Mucosa of stomach (tissue), 1 donor: Measurements from ENCODE around the gene PPP1R12B.
A peak's percentile ranks its signal among the peaks of the same experiment; 100 is the strongest.
"Not testable (repeated sequence)": the region's sequence is repeated elsewhere in the genome, so short reads cannot be mapped to it uniquely, and the experiment has no call there.

Source experiments
- H3K27me3 ChIP-seq: one replicate; pipeline ENCODE4 v1.7.0; 2013; ENCODE audit warnings: mild to moderate bottlenecking, low read length; ENCODE audit not compliant: control insufficient read depth, insufficient read depth
- H3K36me3 ChIP-seq: one replicate; pipeline ENCODE4 v1.7.0; 2013; ENCODE audit warnings: low read length; ENCODE audit not compliant: control insufficient read depth, insufficient read depth
- H3K4me1 ChIP-seq: one replicate; pipeline ENCODE4 v1.7.0; 2013; ENCODE audit warnings: mild to moderate bottlenecking, low read length; ENCODE audit not compliant: control insufficient read depth, insufficient read depth
- H3K4me3 ChIP-seq: one replicate; pipeline ENCODE4 v1.7.0; 2013; ENCODE audit warnings: low read length
- H3K9ac ChIP-seq: one replicate; pipeline ENCODE4 v1.7.0; 2013; ENCODE audit warnings: mild to moderate bottlenecking, low read length, moderate library complexity
- H3K9me3 ChIP-seq: one replicate; pipeline ENCODE4 v1.7.0; 2013; ENCODE audit warnings: mild to moderate bottlenecking, low read length, moderate library complexity; ENCODE audit not compliant: control insufficient read depth
- donor health status: Pancreatic carcinoma.

The PPP1R12B gene

GRCh38 chr1:202578565-202578964, 230.1 kb downstream of the PPP1R12B start:
- Histone ChIP-seq H3K4me3 (no peak overlapping the region), H3K9ac (no peak overlapping the region), H3K36me3 (no peaks in the 10 kb centered on the region), H3K27me3 (no peaks in the 10 kb centered on the region), H3K4me1 (peaks cover 7% of the 10 kb centered on the region), H3K9me3 (no peaks in the 10 kb centered on the region)

GRCh38 chr1:202579806-202580205, 231.3 kb downstream of the PPP1R12B start:
- Histone ChIP-seq H3K27me3 (no peaks in the 10 kb centered on the region), H3K9ac (no peak overlapping the region), H3K9me3 (no peaks in the 10 kb centered on the region), H3K36me3 (no peaks in the 10 kb centered on the region), H3K4me1 (peaks cover 7% of the 10 kb centered on the region), H3K4me3 (no peak overlapping the region)

- Histone ChIP-seq H3K4me3 (no peak overlapping the region), H3K9me3 (no peaks in the 10 kb centered on the region), H3K9ac (no peak overlapping the region), H3K36me3 (no peaks in the 10 kb centered on the region), H3K4me1 (peaks cover 7% of the 10 kb centered on the region), H3K27me3 (no peaks in the 10 kb centered on the region)
Measured at GRCh38 chr1:202580619-202581018, 232.1 kb downstream of the PPP1R12B start.

GRCh38 chr1:202582350-202582749, 233.9 kb downstream of the PPP1R12B start:
- H3K9ac ChIP-seq, H3K36me3 ChIP-seq, H3K4me3 ChIP-seq, H3K9me3 ChIP-seq, H3K27me3 ChIP-seq: not testable (repeated sequence)
- H3K4me1 ChIP-seq, result peaks cover 15% of the 10 kb centered on the region

- no peaks in the 10 kb centered on the region for H3K36me3 ChIP-seq
- peaks cover 8% of the 10 kb centered on the region for H3K4me1 ChIP-seq
Measured at GRCh38 chr1:202584707-202585589, 236.4 kb downstream of the PPP1R12B start.

GRCh38 chr1:202585590-202585933, 237.1 kb downstream of the PPP1R12B start:
- H3K9me3 ChIP-seq, result no peaks in the 10 kb centered on the region
- H3K4me1 ChIP-seq, result peaks cover 8% of the 10 kb centered on the region
- H3K9ac ChIP-seq, result no peak overlapping the region
- H3K27me3 ChIP-seq, result no peaks in the 10 kb centered on the region
- H3K36me3 ChIP-seq, result no peaks in the 10 kb centered on the region
- no peak overlapping the region for H3K4me3 ChIP-seq

More at GRCh38 chr1:202584707-202585589, 236.4 kb downstream of the PPP1R12B start:
- H3K9ac ChIP-seq, result no peak overlapping the region
- H3K27me3 ChIP-seq, result no peaks in the 10 kb centered on the region
- no peak overlapping the region for H3K4me3 ChIP-seq
- no peaks in the 10 kb centered on the region for H3K9me3 ChIP-seq

GRCh38 chr1:202586018-202586821, 237.7 kb downstream of the PPP1R12B start:
- Histone ChIP-seq H3K4me3 (no peak overlapping the region), H3K9me3 (no peaks in the 10 kb centered on the region), H3K27me3 (no peaks in the 10 kb centered on the region), H3K4me1 (peaks cover 8% of the 10 kb centered on the region), H3K36me3 (no peaks in the 10 kb centered on the region), H3K9ac (peak overlapping the region; percentile 9)

- no peak overlapping the region for H3K9ac ChIP-seq
- no peaks in the 10 kb centered on the region for H3K9me3 ChIP-seq
- H3K27me3 ChIP-seq, result no peaks in the 10 kb centered on the region
- H3K4me1 ChIP-seq, result peaks cover 8% of the 10 kb centered on the region
- H3K36me3 ChIP-seq, result no peaks in the 10 kb centered on the region
- no peak overlapping the region for H3K4me3 ChIP-seq
Measured at GRCh38 chr1:202586871-202587270, 238.4 kb downstream of the PPP1R12B start.

GRCh38 chr1:202587859-202588485, 239.5 kb downstream of the PPP1R12B start:
- Histone ChIP-seq H3K4me3 (no peak overlapping the region), H3K9ac (no peak overlapping the region), H3K36me3 (no peaks in the 10 kb centered on the region), H3K27me3 (no peaks in the 10 kb centered on the region), H3K9me3 (no peaks in the 10 kb centered on the region), H3K4me1 (peaks cover 8% of the 10 kb centered on the region)

- Histone ChIP-seq H3K36me3 (no peaks in the 10 kb centered on the region), H3K9me3 (no peaks in the 10 kb centered on the region), H3K27me3 (no peaks in the 10 kb centered on the region), H3K4me1 (peaks cover 8% of the 10 kb centered on the region), H3K4me3 (no peak overlapping the region), H3K9ac (no peak overlapping the region)
Measured at GRCh38 chr1:202588503-202589189, 240.1 kb downstream of the PPP1R12B start.

GRCh38 chr1:202589190-202589930, 240.9 kb downstream of the PPP1R12B start:
- H3K9ac ChIP-seq, result no peak overlapping the region
- H3K4me1 ChIP-seq, result peaks cover 8% of the 10 kb centered on the region
- H3K4me3 ChIP-seq, result no peak overlapping the region
- no peaks in the 10 kb centered on the region for H3K9me3 ChIP-seq
- no peaks in the 10 kb centered on the region for H3K27me3 ChIP-seq
- H3K36me3 ChIP-seq, result no peaks in the 10 kb centered on the region
